ENCODE results near the gene GNB1L.

GRCh38 chr22:19845054-19845722 is 9.5 kb downstream of the GNB1L start:
- TF ChIP-seq, protein P1, sequence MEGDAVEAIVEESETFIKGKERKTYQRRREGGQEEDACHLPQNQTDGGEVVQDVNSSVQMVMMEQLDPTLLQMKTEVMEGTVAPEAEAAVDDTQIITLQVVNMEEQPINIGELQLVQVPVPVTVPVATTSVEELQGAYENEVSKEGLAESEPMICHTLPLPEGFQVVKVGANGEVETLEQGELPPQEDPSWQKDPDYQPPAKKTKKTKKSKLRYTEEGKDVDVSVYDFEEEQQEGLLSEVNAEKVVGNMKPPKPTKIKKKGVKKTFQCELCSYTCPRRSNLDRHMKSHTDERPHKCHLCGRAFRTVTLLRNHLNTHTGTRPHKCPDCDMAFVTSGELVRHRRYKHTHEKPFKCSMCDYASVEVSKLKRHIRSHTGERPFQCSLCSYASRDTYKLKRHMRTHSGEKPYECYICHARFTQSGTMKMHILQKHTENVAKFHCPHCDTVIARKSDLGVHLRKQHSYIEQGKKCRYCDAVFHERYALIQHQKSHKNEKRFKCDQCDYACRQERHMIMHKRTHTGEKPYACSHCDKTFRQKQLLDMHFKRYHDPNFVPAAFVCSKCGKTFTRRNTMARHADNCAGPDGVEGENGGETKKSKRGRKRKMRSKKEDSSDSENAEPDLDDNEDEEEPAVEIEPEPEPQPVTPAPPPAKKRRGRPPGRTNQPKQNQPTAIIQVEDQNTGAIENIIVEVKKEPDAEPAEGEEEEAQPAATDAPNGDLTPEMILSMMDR (IDR thresholded peaks at IDR 0.05): no peak
- TF ChIP-seq POLR2AphosphoS5 (IDR thresholded peaks at IDR 0.05) (no peak), POLR2A (IDR thresholded peaks at IDR 0.05) (no peak)

All from prostate gland (tissue), 2 donors.